Lung (tissue), 12 donors: ENCODE measurements around the gene CRY2. TPM values are rescaled to one million over a fixed set of nuclear protein-coding genes. Genes with fewer than 3 reads are reported as not detected.

Source experiments
- ATAC-seq: fragments of 200-7000 bp; cut with Tn5 transposase; one replicate; pipeline ENCODE4 v1.9.1; 2020; ENCODE audit warnings: moderate number of reproducible peaks; ENCODE audit not compliant: insufficient read depth, low FRiP score
- DNase-seq, 3 donors: peaks; one replicate each; pipeline ENCODE4 v3.0.0-alpha.2; 2013 to 2017
- H3K27ac ChIP-seq, 2 donors: one replicate each; pipeline ENCODE4 v1.5.1; 2013; ENCODE audit warnings: mild to moderate bottlenecking in 2 of 2, moderate library complexity in 2 of 2, control low read depth in 1 of 2, inconsistent platforms in 1 of 2, low read depth in 1 of 2, low read length in 1 of 2
- H3K27me3 ChIP-seq, 3 donors: one replicate each; pipeline ENCODE4 v1.5.1; 2013; ENCODE audit warnings: low read length in 2 of 3; ENCODE audit not compliant: control insufficient read depth in 3 of 3, insufficient read depth in 3 of 3
- H3K36me3 ChIP-seq, 4 donors: one replicate each; pipeline ENCODE4 v1.5.1; 2013; ENCODE audit warnings: low read length in 4 of 4, mild to moderate bottlenecking in 1 of 4, moderate library complexity in 1 of 4; ENCODE audit not compliant: control insufficient read depth in 4 of 4, insufficient read depth in 4 of 4
- H3K4me1 ChIP-seq, 5 donors: one replicate each; pipeline ENCODE4 v1.5.1; 2013; ENCODE audit warnings: low read length in 5 of 5, mild to moderate bottlenecking in 2 of 5, moderate library complexity in 1 of 5; ENCODE audit not compliant: control insufficient read depth in 5 of 5, insufficient read depth in 5 of 5
- H3K4me3 ChIP-seq: one replicate; pipeline ENCODE4 v1.5.1; 2013; ENCODE audit warnings: mild to moderate bottlenecking, control low read depth, moderate library complexity
- H3K9ac ChIP-seq, 2 donors: one replicate each; pipeline ENCODE4 v1.5.1; 2013; ENCODE audit warnings: low read length in 2 of 2, control low read depth in 1 of 2; ENCODE audit not compliant: insufficient read depth in 1 of 2
- H3K9me3 ChIP-seq, 4 donors: one replicate each; pipeline ENCODE4 v1.5.1; 2013; ENCODE audit warnings: low read length in 3 of 4, mild to moderate bottlenecking in 1 of 4, moderate library complexity in 1 of 4; ENCODE audit not compliant: control insufficient read depth in 4 of 4, insufficient read depth in 3 of 4
- WGBS, 2 donors: extraction: QIAGEN DNeasy Blood & Tissue Kit; methylation state at CpG; one replicate each; pipeline ENCODE4 v1.1.7; 2013; 5-methylcytosine and 5-hydroxymethylcytosine counted together
- polyA plus RNA-seq, 2 donors: library from polyadenylated mRNA; stranded (reverse); fragments of 200-250 nt; gene quantifications; one replicate each; pipeline ENCODE4 v1.2.1, GENCODE V29; 2013
- total RNA-seq, 2 donors: library from RNA; depleted of rRNA in 1 of 2; stranded (reverse); fragments of >200 nt in 1 of 2; gene quantifications; one replicate each; pipeline ENCODE4 v1.2.1, GENCODE V29; 2014 to 2021
- TF ChIP-seq, protein P1 (sequence below): IDR thresholded peaks from 2 replicates; pipeline ENCODE4 v1.5.1; 2012; ENCODE audit warnings: mild to moderate bottlenecking; ENCODE audit errors: control extremely low read depth, extremely low read depth
- donor health status: control.
- donor health status: control.
- donor health status: Bipolar disorder and iron deficiency.
- donor health status: healthy.
- donor health status: DM: yes; HTN: yes; CAD: no.

CRY2 gene
- total and polyA plus RNA-seq, 4 donors = 16.2 to 55.0 (median 34.2) TPM

DNA sequence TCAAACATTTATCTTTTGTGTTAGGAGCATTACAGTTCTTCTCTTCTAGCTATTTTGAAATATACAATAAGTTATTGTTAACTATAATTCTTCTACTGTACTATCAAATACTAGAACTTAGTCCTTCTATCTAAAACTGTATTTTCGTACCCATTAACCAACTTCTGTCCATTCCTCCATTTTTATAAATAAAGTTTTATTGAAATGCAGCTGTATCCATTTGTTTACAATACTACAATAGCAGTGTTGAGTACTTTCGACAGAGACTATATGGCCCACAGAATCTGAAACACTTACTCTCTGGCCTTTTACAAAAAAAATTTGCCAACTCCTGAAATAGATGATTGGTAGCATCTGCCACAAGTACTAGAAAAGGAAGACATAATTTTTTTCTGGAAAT is 47.0 kb upstream of the CRY2 start:
- TF ChIP-seq, protein P1, sequence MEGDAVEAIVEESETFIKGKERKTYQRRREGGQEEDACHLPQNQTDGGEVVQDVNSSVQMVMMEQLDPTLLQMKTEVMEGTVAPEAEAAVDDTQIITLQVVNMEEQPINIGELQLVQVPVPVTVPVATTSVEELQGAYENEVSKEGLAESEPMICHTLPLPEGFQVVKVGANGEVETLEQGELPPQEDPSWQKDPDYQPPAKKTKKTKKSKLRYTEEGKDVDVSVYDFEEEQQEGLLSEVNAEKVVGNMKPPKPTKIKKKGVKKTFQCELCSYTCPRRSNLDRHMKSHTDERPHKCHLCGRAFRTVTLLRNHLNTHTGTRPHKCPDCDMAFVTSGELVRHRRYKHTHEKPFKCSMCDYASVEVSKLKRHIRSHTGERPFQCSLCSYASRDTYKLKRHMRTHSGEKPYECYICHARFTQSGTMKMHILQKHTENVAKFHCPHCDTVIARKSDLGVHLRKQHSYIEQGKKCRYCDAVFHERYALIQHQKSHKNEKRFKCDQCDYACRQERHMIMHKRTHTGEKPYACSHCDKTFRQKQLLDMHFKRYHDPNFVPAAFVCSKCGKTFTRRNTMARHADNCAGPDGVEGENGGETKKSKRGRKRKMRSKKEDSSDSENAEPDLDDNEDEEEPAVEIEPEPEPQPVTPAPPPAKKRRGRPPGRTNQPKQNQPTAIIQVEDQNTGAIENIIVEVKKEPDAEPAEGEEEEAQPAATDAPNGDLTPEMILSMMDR = no peak

DNA sequence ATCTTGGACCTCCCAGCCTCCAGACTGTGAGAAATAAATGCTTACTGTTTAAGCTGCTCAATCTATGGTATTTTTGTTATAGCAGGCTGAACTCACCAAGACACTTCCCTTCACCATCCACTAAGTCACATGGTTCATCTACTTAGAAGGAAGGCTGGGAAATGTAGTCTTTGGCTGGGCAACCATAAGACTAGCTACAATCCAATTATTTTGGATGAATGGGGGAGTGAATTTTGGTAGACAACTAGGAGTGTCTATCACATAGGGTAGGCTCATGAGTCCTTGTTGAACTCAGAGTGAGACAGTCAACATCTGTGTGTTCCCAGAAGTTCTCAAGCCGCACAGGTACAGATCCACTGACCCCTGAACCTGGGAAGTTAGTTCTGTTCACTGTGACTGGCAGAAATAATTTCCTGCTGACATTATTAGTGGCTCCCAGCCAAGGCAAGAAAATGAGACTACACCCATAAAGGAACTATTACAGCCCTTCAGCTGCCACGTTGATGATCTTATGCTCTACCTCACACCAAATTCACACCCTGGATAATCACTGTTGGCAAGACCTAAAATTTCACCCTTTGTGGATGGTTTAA is 45.5 kb upstream of the CRY2 start:
- H3K27me3 ChIP-seq = peaks cover 0 to 3% (median 0%) of the 10 kb centered on the region in 3 donors
- H3K4me1 ChIP-seq = peaks cover 3 to 14% (median 11%) of the 10 kb centered on the region in 5 donors
- no peak overlapping the region for H3K4me3 ChIP-seq
- WGBS, 2 donors = 69 to 79% methylated on average over 2 of the region's 2 CpGs
- no peak for ATAC-seq
- H3K36me3 ChIP-seq = peaks cover 0 to 2% (median 0%) of the 10 kb centered on the region in 4 donors
- H3K9ac ChIP-seq = no peak overlapping the region
- no peak for DNase-seq
- H3K9me3 ChIP-seq = no peaks in the 10 kb centered on the region
- TF ChIP-seq, protein P1 = no peak
- H3K27ac ChIP-seq = no peak overlapping the region

More for the DNA sequence above, 47.0 kb upstream of the CRY2 start:
- Histone ChIP-seq H3K4me3 (no peak overlapping the region), H3K9me3 (no peaks in the 10 kb centered on the region), H3K36me3 (no peaks in the 10 kb centered on the region), H3K27ac (no peak overlapping the region), H3K9ac (no peak overlapping the region), H3K27me3 (peaks cover 0 to 3% (median 0%) of the 10 kb centered on the region in 3 donors), H3K4me1 (peaks cover 0 to 8% (median 0%) of the 10 kb centered on the region in 5 donors)
- DNase-seq (no peak), ATAC-seq (no peak)
- 96 to 97% methylated on average over 2 of the region's 2 CpGs for WGBS, 2 donors

DNA sequence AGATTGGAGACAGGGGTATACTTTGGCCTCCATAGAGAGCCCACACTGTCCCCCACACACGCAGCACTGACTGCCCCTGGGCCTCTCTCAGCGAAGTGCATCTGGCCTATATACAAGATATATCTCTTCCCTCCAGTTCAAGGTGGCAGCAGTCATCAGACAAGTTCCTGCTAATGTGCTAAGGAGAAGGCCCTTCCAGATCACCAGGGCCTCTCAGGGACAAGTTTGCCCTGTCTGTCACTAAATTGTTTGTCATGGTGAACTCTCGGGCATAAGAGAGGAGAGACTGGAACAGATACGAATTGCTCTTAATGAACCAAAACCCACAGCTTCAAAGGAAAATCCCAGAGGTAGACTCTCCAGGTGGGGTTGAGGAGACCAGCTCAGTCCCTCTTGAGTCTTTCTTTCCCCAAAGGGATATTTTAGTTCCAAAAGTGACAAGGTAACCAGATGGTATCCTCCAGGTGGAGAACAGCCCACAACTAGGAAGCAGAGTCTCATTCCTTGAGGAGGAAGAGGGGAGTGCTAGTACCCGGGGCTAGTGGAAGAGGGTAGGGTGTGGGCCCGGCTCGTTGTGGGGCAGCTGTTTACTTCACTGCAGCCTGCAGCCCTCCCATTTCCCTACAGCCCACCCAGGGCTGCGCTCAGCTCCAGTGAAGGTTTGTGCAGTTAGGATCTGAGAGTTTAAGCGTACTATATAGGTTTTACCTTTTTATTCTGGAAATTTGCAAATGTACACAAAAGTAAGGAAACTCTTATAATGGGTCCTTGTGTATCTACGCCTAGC is 44.6 kb upstream of the CRY2 start:
- H3K9me3 ChIP-seq = no peaks in the 10 kb centered on the region
- DNase-seq (no peak), ATAC-seq (no peak)
- TF ChIP-seq, protein P1 = no peak
- no peak overlapping the region for H3K9ac ChIP-seq
- H3K27ac ChIP-seq = no peak overlapping the region
- H3K4me3 ChIP-seq = no peak overlapping the region
- peaks cover 0 to 3% (median 0%) of the 10 kb centered on the region in 3 donors for H3K27me3 ChIP-seq
- 93 to 96% methylated on average over 10 of the region's 10 CpGs for WGBS, 2 donors
- H3K36me3 ChIP-seq = peaks cover 0 to 3% (median 0%) of the 10 kb centered on the region in 4 donors
- peaks cover 3 to 19% (median 16%) of the 10 kb centered on the region in 5 donors for H3K4me1 ChIP-seq
